NCI-H2196 treated with DMSO at 0.1 percent for 48 hours (cell line): ENCODE data around the gene LRP11.
A peak's percentile ranks its signal among the peaks of the same experiment; 100 is the strongest.
"Not testable (repeated sequence)": the region's sequence is repeated elsewhere in the genome, so short reads cannot be mapped to it uniquely, and the experiment has no call there.

Source experiments
- DNase-seq: peaks from one replicate; lab custom pipeline; 2025; ENCODE audit not compliant: unreplicated experiment; lab: John Stamatoyannopoulos, UW

The LRP11 gene

DNA sequence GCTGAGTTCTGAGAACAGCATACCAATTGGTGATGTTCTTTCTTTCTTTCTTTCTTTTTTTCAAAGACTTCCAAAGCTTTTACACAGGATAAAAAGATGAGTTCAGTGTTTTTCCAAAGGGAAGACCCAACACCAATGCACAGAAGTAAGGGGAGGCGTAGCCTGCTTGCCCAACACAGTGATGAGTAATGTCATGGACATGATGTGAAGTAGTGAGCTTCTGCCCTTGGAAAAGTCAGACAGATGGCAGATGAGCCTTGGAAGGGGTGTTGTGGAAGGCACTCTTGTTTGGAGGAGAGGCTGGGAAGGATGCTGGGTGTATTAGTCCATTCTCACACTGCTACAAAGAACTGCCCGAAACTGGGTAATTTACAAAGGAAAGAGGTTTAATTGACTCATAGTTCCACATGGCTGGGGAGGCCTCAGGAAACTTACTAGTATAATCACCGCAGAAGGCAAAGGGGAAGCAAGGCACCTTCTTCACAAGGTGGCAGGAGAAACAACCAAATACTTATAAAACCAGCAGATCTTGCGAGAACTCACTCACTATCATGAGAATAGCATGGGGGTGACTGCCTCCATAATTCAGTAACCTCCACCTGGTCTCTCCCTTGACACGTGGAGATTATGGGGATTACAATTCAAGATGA is 12.6 kb downstream of the LRP11 start:
- no peak for DNase-seq

GRCh38 chr6:149848343-149848742 is 15.8 kb downstream of the LRP11 start:
- not testable (repeated sequence) for DNase-seq

- DNase-seq, result no peak
Observed at GRCh38 chr6:149847939-149848267, 16.3 kb downstream of the LRP11 start.

GRCh38 chr6:149846321-149846720 is 17.8 kb downstream of the LRP11 start:
- no peak for DNase-seq

DNA sequence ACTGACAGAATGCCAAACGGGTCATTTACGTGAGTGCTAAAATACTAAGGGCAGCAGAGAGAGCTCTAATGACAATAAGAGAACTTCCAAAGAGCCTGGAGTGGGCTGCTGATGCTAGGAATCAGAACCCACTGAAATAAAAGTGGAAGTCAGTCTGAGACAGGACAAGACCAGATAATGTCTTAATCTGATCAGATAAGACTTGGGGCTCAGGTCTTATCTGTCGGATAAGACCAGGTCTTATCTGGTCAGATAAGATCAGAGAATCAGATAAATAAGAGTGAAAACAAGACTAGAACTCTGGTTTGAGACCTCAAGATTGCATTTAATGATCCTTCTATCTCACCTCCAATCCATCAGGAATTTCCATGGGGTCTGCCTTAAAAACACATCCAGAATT is 18.6 kb downstream of the LRP11 start:
- DNase-seq, result no peak

- no peak for DNase-seq
Observed at GRCh38 chr6:149844480-149844879, 19.7 kb downstream of the LRP11 start.

GRCh38 chr6:149844036-149844435 is 20.1 kb downstream of the LRP11 start:
- DNase-seq, result not testable (repeated sequence)

DNA sequence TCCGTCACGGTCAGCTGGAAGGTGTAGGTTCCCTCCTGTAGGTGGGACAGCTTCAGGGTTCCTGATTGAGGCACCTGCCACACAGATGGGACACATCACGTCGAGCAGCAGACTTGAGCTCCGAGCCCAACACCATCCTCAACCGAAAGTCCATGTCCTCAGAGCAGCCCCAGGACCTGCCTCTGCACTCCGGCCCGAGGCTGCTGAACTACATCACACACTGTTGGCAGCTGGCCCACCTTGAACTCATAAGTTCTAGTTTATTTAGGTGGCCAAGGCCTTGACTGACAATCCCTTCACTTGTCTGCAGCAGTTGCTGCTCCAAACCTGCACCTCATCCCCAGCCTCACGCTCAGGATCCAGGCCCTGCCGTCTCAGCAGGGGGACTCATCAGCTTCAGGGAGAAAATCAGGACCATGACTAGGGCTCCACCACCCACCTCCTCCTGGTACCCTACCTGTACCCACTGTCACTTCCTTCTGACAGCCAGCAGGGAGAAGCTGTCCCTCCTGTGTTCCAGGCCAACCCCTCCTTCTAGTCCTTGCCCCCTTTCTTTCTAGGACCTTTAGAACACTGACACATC is 21.0 kb downstream of the LRP11 start:
- DNase-seq, result no peak

DNA sequence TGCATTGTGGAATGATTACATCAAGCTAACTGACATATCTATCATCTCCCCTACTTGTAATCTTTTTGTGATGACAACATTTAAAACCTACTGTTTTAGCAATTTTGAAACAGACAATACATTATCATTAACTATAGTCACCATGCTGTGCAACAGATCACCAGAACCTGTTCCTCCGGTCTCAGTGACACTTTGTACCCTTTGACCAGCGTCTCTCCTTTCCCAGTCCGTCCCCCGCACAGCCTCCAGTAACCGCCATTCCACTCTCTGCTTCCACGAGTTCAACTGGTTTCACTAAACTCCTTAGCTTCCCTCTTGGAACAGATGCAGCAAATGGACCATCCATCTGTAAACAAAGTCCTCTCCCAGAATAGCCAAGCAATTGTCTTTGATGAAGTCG is 21.8 kb downstream of the LRP11 start:
- no peak for DNase-seq

- DNase-seq, result peak; percentile 97
Observed at GRCh38 chr6:149840345-149841075, 23.6 kb downstream of the LRP11 start.

DNA sequence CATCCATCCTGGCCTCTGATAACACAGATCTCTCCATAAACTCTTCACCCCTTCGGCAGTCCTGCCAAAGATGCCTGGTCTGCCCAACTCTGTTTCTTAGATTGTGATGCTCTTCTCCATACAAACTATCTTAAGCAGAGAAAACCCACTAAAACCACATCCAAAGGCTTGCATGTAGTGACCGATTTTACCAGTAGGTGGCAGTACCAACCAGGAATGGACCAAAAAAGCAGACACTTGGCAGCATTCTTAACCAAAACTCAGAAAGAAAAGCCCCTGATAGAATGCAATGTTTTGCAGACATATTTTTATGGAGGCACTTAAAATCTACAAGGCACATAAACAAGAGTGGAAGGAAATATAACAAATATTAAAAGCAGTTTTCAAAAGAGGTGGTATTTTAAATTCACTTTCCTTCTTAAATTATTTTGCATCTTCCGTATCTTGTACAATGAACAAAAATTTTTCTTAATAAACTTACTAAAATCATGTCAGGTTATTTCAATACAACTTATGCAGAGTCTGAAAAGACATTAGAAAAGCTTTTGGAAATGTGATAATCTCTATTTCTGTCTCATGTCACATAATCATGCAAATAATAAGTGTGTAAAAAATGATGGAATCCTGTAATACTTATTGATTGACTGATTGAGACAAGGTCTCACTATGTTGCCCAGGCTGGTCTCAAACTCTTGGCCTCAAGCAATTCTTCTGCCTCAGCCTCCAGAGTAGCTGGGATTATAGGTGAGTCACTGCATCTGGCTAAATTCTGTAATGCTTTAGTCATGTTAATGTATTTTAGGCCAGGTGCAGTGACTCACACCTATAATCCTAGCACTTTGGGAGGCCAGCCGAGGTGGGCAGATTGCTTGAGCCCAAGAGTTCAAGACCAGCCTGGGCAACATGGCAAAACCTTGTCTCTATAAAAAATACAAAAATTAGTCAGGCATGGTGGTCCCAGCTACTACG is 29.4 kb downstream of the LRP11 start:
- no peak for DNase-seq

DNA sequence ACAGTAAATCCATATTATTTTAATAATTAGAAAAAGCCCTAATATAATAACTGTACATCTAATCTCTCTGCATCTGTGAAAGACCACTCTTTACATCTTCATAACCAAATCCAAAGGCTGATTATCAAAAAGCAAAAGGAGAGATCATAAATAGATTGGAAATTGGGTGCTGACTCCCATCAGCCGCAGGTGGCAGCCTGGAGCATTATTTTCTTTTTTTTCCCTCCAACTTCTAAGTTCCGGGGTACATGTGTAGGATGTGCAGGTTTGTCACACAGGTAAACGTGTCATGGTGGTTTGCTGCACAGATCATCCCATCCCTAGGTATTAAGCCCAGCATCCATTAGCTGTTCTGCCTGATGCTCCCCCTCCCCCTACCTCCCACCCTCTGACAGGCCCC is 30.5 kb downstream of the LRP11 start:
- DNase-seq, result no peak

DNA sequence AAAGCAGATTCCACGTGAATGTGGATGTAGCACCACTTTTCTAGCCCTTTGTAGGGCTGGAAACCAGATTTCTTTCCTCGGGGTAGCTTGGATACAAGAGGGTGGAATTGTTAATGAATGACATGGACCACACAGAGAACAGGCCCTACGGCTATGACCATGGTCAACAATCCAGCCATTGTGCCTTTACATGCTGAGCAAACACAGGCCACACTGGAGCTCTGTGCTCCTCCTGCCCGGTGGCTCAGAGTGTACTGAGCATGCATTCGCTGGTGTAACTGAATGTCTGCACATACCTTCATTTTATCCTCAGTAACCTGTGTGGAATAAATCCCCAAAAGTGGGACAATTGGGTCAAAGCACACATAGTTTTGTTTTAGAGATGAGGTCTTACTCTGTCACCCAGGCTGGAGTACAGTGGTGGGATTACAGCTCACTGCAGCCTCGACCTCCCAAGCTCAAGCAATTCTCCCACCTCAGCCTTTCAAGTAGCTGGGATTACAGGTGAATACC is 32.8 kb downstream of the LRP11 start:
- no peak for DNase-seq

GRCh38 chr6:149830731-149831307 is 33.3 kb downstream of the LRP11 start:
- DNase-seq, result no peak

- DNase-seq, result no peak
Observed at GRCh38 chr6:149825292-149825691, 38.9 kb downstream of the LRP11 start.

GRCh38 chr6:149823013-149823412 is 41.1 kb downstream of the LRP11 start:
- DNase-seq, result no peak

DNA sequence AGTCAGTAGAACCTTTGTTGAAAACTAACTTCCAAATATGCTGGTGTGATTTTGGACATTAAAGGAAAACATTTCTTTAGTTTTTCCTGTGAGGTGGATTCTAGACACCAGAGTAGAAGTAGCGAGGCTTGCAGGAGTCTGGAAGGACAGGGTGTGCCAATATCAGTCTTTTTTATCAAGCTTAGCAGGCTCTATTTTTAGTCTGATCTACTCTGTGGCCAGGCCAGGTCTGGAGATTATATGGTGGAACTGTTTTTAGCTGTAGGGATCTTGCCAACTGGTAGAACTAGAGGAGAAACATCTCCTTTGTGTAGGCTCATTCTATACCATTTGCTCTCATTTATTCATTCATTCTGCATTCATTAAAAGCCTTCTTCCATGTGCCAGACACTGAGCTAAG is 42.7 kb downstream of the LRP11 start:
- DNase-seq, result no peak

- no peak for DNase-seq
Observed at GRCh38 chr6:149820506-149820905, 43.7 kb downstream of the LRP11 start.

- DNase-seq, result no peak
Observed at GRCh38 chr6:149815788-149816187, 48.4 kb downstream of the LRP11 start.

DNA sequence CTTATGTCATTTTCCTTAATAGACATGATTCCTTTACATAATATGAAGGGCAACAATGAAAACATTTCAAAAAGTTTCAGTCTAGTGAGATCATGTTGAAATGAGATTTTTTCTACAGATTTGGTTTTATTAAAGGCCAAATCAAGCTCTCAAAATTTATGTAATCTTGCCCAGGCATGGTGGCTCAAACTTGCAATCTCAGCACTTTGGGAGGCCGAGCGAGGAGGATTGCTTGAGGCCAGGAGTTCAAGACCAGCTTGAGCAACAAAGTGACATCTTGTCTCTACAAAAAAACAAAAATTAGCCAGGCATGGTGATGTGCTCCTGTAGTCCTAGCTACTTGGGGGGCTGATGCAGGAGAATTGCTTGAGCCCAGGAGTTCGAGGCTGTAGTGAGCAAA is 50.8 kb downstream of the LRP11 start:
- no peak for DNase-seq

GRCh38 chr6:149809798-149810197 is 54.4 kb downstream of the LRP11 start:
- DNase-seq, result no peak
